ENCODE results near the gene MBD3L5. TPM values are rescaled to one million over a fixed set of nuclear protein-coding genes. Genes with fewer than 3 reads are reported as not detected.

The MBD3L5 gene
- total RNA-seq, 1 experiment from 2014 or later = not detected

GRCh38 chr19:6999933-7000332, 30.4 kb upstream of the MBD3L5 start:
- no peaks in the 10 kb centered on the region for H3K79me2 ChIP-seq (ENCODE audit: low read depth)
- no peak overlapping the region for H3K4me2 ChIP-seq
- H3F3A ChIP-seq (ENCODE audit: insufficient read depth, low read depth) = no peaks in the 10 kb centered on the region
- ChIA-PET POLR2A (ENCODE audit: unreplicated experiment) (no interaction called here), CTCF (no interaction called here)
- no peak for TF ChIP-seq CTCF (conservative IDR thresholded peaks at IDR 0.05)
- no peak for TF ChIP-seq EZH2 (IDR thresholded peaks at IDR 0.05; ENCODE audit: low read depth)
- no peaks in the 10 kb centered on the region for H3K9me3 ChIP-seq (ENCODE audit: insufficient read depth, low read depth)
- no peaks in the 10 kb centered on the region for H3K36me3 ChIP-seq (ENCODE audit: low read depth)
- no peaks in the 10 kb centered on the region for H3K9me2 ChIP-seq (ENCODE audit: insufficient read depth)
- H3K27me3 ChIP-seq (ENCODE audit: insufficient read depth, low read depth) = peaks cover 38% of the 10 kb centered on the region
- no peaks in the 10 kb centered on the region for H4K20me1 ChIP-seq (ENCODE audit: insufficient read depth)
- no peak for DNase-seq
- intact Hi-C loops (cut with micrococcal nuclease; ENCODE audit: unreplicated experiment) = no loop called here
- no peak overlapping the region for H3K4me3 ChIP-seq
- no peak overlapping the region for H3K27ac ChIP-seq
- no peaks in the 10 kb centered on the region for H3K4me1 ChIP-seq (replicated peaks; ENCODE audit: insufficient read depth)
- no peak overlapping the region for H2AFZ ChIP-seq
- BruUV-seq (replicated peaks) = no TSS peak

GRCh38 chr19:7000333-7000732, 30.0 kb upstream of the MBD3L5 start:
- no peak overlapping the region for H3K4me3 ChIP-seq
- no peaks in the 10 kb centered on the region for H4K20me1 ChIP-seq (ENCODE audit: insufficient read depth)
- H3K9me2 ChIP-seq (ENCODE audit: insufficient read depth) = no peaks in the 10 kb centered on the region
- no peak overlapping the region for H3K4me2 ChIP-seq
- H2AFZ ChIP-seq = no peak overlapping the region
- no peaks in the 10 kb centered on the region for H3K4me1 ChIP-seq (replicated peaks; ENCODE audit: insufficient read depth)
- ChIA-PET CTCF (no interaction called here), POLR2A (ENCODE audit: unreplicated experiment) (no interaction called here)
- TF ChIP-seq CTCF (conservative IDR thresholded peaks at IDR 0.05) = no peak
- no peak for TF ChIP-seq EZH2 (IDR thresholded peaks at IDR 0.05; ENCODE audit: low read depth)
- H3K36me3 ChIP-seq (ENCODE audit: low read depth) = no peaks in the 10 kb centered on the region
- no peak for DNase-seq
- intact Hi-C loops (cut with micrococcal nuclease; ENCODE audit: unreplicated experiment) = no loop called here
- H3K79me2 ChIP-seq (ENCODE audit: low read depth) = no peaks in the 10 kb centered on the region
- no TSS peak for BruUV-seq (replicated peaks)
- peaks cover 38% of the 10 kb centered on the region for H3K27me3 ChIP-seq (ENCODE audit: insufficient read depth, low read depth)
- no peaks in the 10 kb centered on the region for H3K9me3 ChIP-seq (ENCODE audit: insufficient read depth, low read depth)
- no peaks in the 10 kb centered on the region for H3F3A ChIP-seq (ENCODE audit: insufficient read depth, low read depth)
- no peak overlapping the region for H3K27ac ChIP-seq

- no peaks in the 10 kb centered on the region for H3K79me2 ChIP-seq (ENCODE audit: low read depth)
- ChIA-PET CTCF (no interaction called here), POLR2A (ENCODE audit: unreplicated experiment) (no interaction called here)
- H4K20me1 ChIP-seq (ENCODE audit: insufficient read depth) = no peaks in the 10 kb centered on the region
- H3K27ac ChIP-seq = no peak overlapping the region
- no peaks in the 10 kb centered on the region for H3K9me3 ChIP-seq (ENCODE audit: insufficient read depth, low read depth)
- H3K9me2 ChIP-seq (ENCODE audit: insufficient read depth) = no peaks in the 10 kb centered on the region
- no peak overlapping the region for H3K4me3 ChIP-seq
- no peaks in the 10 kb centered on the region for H3F3A ChIP-seq (ENCODE audit: insufficient read depth, low read depth)
- intact Hi-C loops (cut with micrococcal nuclease; ENCODE audit: unreplicated experiment) = no loop called here
- H3K4me1 ChIP-seq (replicated peaks; ENCODE audit: insufficient read depth) = no peaks in the 10 kb centered on the region
- no peak for DNase-seq
- H2AFZ ChIP-seq = no peak overlapping the region
- TF ChIP-seq CTCF (conservative IDR thresholded peaks at IDR 0.05) = no peak
- H3K27me3 ChIP-seq (ENCODE audit: insufficient read depth, low read depth) = peaks cover 38% of the 10 kb centered on the region
- BruUV-seq (replicated peaks) = no TSS peak
- H3K4me2 ChIP-seq = no peak overlapping the region
- H3K36me3 ChIP-seq (ENCODE audit: low read depth) = no peaks in the 10 kb centered on the region
These were observed 29.6 kb upstream of the MBD3L5 start for GRCh38 chr19:7000816-7001215.
